Motor neuron (in vitro differentiated cells): Measurements from ENCODE around the gene DHPS. TPM values are rescaled to one million over a fixed set of nuclear protein-coding genes. Genes with fewer than 3 reads are reported as not detected.

Experiments
- total RNA-seq, 8 experiments: library from RNA; unstranded; fragments of 300-600 nt; gene quantifications; 2 replicates each; pipeline versions ENCODE4 v1.2.3 to v1.2.4, GENCODE V29; 2022

The DHPS gene
- total RNA-seq, 8 experiments from 2014 or later = 49.1 to 112 (median 79.9) TPM

Other genes with a start within 250 kb of the DHPS start
- 10 to 100 TPM in 2 of 8 experiments, 1 to 10 TPM in 5, under 1 TPM in 1; 0.61 to 11.5 (median 7.6) TPM for gene ZNF443, start 240.9 kb downstream of the DHPS start, total RNA-seq
- 10 to 100 TPM in 5 of 8 experiments, 1 to 10 TPM in 2, under 1 TPM in 1; 0.46 to 16.3 (median 12.3) TPM for gene ZNF709, start 197.1 kb downstream of the DHPS start, total RNA-seq
- gene ZNF564, start 130.4 kb downstream of the DHPS start, total RNA-seq = 10 to 100 TPM in 6 of 8 experiments, 1 to 10 TPM in 2; 4.0 to 20.6 (median 15.5) TPM
- 10 to 100 TPM in 1 of 8 experiments, 1 to 10 TPM in 7; 6.0 to 11.1 (median 7.3) TPM for gene ZNF490, start 71.1 kb downstream of the DHPS start, total RNA-seq
- 10 to 100 TPM; 12.1 to 26.4 (median 17.6) TPM for gene ZNF791, start 71.0 kb downstream of the DHPS start, total RNA-seq
- gene MAN2B1, start 15.1 kb downstream of the DHPS start, total RNA-seq = 10 to 100 TPM; 12.3 to 95.9 (median 38.0) TPM
- gene WDR83, start 15.1 kb downstream of the DHPS start, total RNA-seq = 10 to 100 TPM; 11.4 to 18.0 (median 14.6) TPM
- 1 to 10 TPM in 2 of 8 experiments, not detected in 6; 3.7 to 5.7 TPM for gene GNG14, start 6.1 kb upstream of the DHPS start, total RNA-seq
- gene FBXW9, start 14.8 kb upstream of the DHPS start, total RNA-seq = 10 to 100 TPM in 6 of 8 experiments, 1 to 10 TPM in 2; 4.1 to 21.2 (median 11.7) TPM
- gene TNPO2, start 42.1 kb upstream of the DHPS start, total RNA-seq = 100 to 1,000 TPM in 2 of 8 experiments, 10 to 100 TPM in 6; 51.3 to 119 (median 67.1) TPM
- 100 to 1,000 TPM; 103 to 157 (median 125) TPM for gene TRIR, start 52.8 kb upstream of the DHPS start, total RNA-seq
- 10 to 100 TPM; 43.3 to 94.2 (median 62.3) TPM for gene GET3, start 55.6 kb upstream of the DHPS start, total RNA-seq
- gene BEST2, start 69.9 kb upstream of the DHPS start, total RNA-seq = under 1 TPM in 5 of 8 experiments, not detected in 3; 0.11 to 1.00 (median 0.42) TPM
- gene HOOK2, start 93.7 kb upstream of the DHPS start, total RNA-seq = 10 to 100 TPM in 7 of 8 experiments, 1 to 10 TPM in 1; 8.0 to 40.9 (median 12.9) TPM
- 100 to 1,000 TPM in 1 of 8 experiments, 10 to 100 TPM in 7; 11.0 to 115 (median 45.8) TPM for gene JUNB, start 109.6 kb upstream of the DHPS start, total RNA-seq
- 100 to 1,000 TPM; 293 to 612 (median 357) TPM for gene PRDX2, start 119.9 kb upstream of the DHPS start, total RNA-seq
- gene THSD8, start 120.2 kb upstream of the DHPS start, total RNA-seq = 1 to 10 TPM in 3 of 8 experiments, under 1 TPM in 2, not detected in 3; 0.25 to 7.7 (median 1.1) TPM
- gene RNASEH2A, start 124.7 kb upstream of the DHPS start, total RNA-seq = 10 to 100 TPM in 5 of 8 experiments, 1 to 10 TPM in 3; 4.2 to 42.4 (median 12.3) TPM
- 1 to 10 TPM in 3 of 8 experiments, under 1 TPM in 4, not detected in 1; 0.56 to 1.9 (median 0.92) TPM for gene RTBDN, start 152.7 kb upstream of the DHPS start, total RNA-seq
- gene MAST1, start 156.6 kb upstream of the DHPS start, total RNA-seq = 10 to 100 TPM in 5 of 8 experiments, 1 to 10 TPM in 1, under 1 TPM in 2; 0.25 to 41.1 (median 16.6) TPM
- gene DNASE2, start 199.6 kb upstream of the DHPS start, total RNA-seq = 10 to 100 TPM in 4 of 8 experiments, 1 to 10 TPM in 4; 2.2 to 70.1 (median 11.9) TPM
- gene KLF1, start 205.3 kb upstream of the DHPS start, total RNA-seq = under 1 TPM in 4 of 8 experiments, not detected in 4; 0.11 to 0.33 (median 0.21) TPM
- 10 to 100 TPM in 5 of 8 experiments, 1 to 10 TPM in 3; 6.4 to 42.4 (median 17.4) TPM for gene GCDH, start 209.3 kb upstream of the DHPS start, total RNA-seq
- 1 to 10 TPM in 1 of 8 experiments, under 1 TPM in 6, not detected in 1; 0.23 to 1.0 (median 0.71) TPM for gene SYCE2, start 237.4 kb upstream of the DHPS start, total RNA-seq